Measurements from ENCODE around the gene CAB39.
A peak's percentile ranks its signal among the peaks of the same experiment; 100 is the strongest.

CAB39 gene

GRCh38 chr2:230767862-230768388, 55.3 kb downstream of the CAB39 start:
- Histone ChIP-seq H3K4me3 (ENCODE audit: low read depth, low read length) (no peak overlapping the region), H3K79me2 (ENCODE audit: control insufficient read depth, insufficient read depth, low read length, unreplicated experiment) (no peaks in the 10 kb centered on the region), H3K27ac (ENCODE audit: low read depth, low read length) (no peak overlapping the region), H3K27me3 (ENCODE audit: insufficient read depth, low read length) (no peaks in the 10 kb centered on the region), H2AFZ (ENCODE audit: low read length, unreplicated experiment) (no peak overlapping the region), H3K4me1 (ENCODE audit: control insufficient read depth, insufficient read depth, low read length, unreplicated experiment) (no peaks in the 10 kb centered on the region), H3K36me3 (ENCODE audit: insufficient read depth, low read length) (peaks cover 9% of the 10 kb centered on the region; the same call in 1 of the 2 replicates)

GRCh38 chr2:230770804-230771203, 58.2 kb downstream of the CAB39 start:
- H3K4me1 ChIP-seq (ENCODE audit: control insufficient read depth, insufficient read depth, low read length, unreplicated experiment), result peaks cover 24% of the 10 kb centered on the region
- peaks cover 9% of the 10 kb centered on the region; the same call in 1 of the 2 replicates for H3K36me3 ChIP-seq (ENCODE audit: insufficient read depth, low read length)
- no peak overlapping the region for H3K27ac ChIP-seq (ENCODE audit: low read depth, low read length)
- H3K79me2 ChIP-seq (ENCODE audit: control insufficient read depth, insufficient read depth, low read length, unreplicated experiment), result peaks cover 15% of the 10 kb centered on the region
- H2AFZ ChIP-seq (ENCODE audit: low read length, unreplicated experiment), result no peak overlapping the region
- H3K27me3 ChIP-seq (ENCODE audit: insufficient read depth, low read length), result no peaks in the 10 kb centered on the region
- H3K4me3 ChIP-seq (ENCODE audit: low read depth, low read length), result no peak overlapping the region

GRCh38 chr2:230772156-230772555, 59.5 kb downstream of the CAB39 start:
- H2AFZ ChIP-seq (ENCODE audit: low read length, unreplicated experiment), result no peak overlapping the region
- H3K27me3 ChIP-seq (ENCODE audit: insufficient read depth, low read length), result no peaks in the 10 kb centered on the region
- peaks cover 9% of the 10 kb centered on the region; the same call in 1 of the 2 replicates for H3K36me3 ChIP-seq (ENCODE audit: insufficient read depth, low read length)
- peaks cover 27% of the 10 kb centered on the region for H3K79me2 ChIP-seq (ENCODE audit: control insufficient read depth, insufficient read depth, low read length, unreplicated experiment)
- H3K4me3 ChIP-seq (ENCODE audit: low read depth, low read length), result no peak overlapping the region
- no peak overlapping the region for H3K27ac ChIP-seq (ENCODE audit: low read depth, low read length)
- H3K4me1 ChIP-seq (ENCODE audit: control insufficient read depth, insufficient read depth, low read length, unreplicated experiment), result peaks cover 32% of the 10 kb centered on the region

GRCh38 chr2:230773039-230773773, 60.6 kb downstream of the CAB39 start:
- H3K27me3 ChIP-seq (ENCODE audit: insufficient read depth, low read length), result no peaks in the 10 kb centered on the region
- no peak overlapping the region for H2AFZ ChIP-seq (ENCODE audit: low read length, unreplicated experiment)
- H3K4me1 ChIP-seq (ENCODE audit: control insufficient read depth, insufficient read depth, low read length, unreplicated experiment), result peaks cover 42% of the 10 kb centered on the region
- peaks cover 10% of the 10 kb centered on the region for H3K36me3 ChIP-seq (ENCODE audit: insufficient read depth, low read length)
- no peak overlapping the region for H3K4me3 ChIP-seq (ENCODE audit: low read depth, low read length)
- peaks cover 35% of the 10 kb centered on the region for H3K79me2 ChIP-seq (ENCODE audit: control insufficient read depth, insufficient read depth, low read length, unreplicated experiment)
- peak overlapping the region; percentile 90 for H3K27ac ChIP-seq (ENCODE audit: low read depth, low read length)

GRCh38 chr2:230774348-230774951, 61.8 kb downstream of the CAB39 start:
- Histone ChIP-seq H3K27me3 (ENCODE audit: insufficient read depth, low read length) (no peaks in the 10 kb centered on the region), H3K4me1 (ENCODE audit: control insufficient read depth, insufficient read depth, low read length, unreplicated experiment) (peaks cover 53% of the 10 kb centered on the region), H3K27ac (ENCODE audit: low read depth, low read length) (peak overlapping the region; percentile 90), H3K36me3 (ENCODE audit: insufficient read depth, low read length) (peaks cover 7% of the 10 kb centered on the region), H3K4me3 (ENCODE audit: low read depth, low read length) (no peak overlapping the region; the same call in 1 of the 2 replicates), H3K79me2 (ENCODE audit: control insufficient read depth, insufficient read depth, low read length, unreplicated experiment) (peaks cover 47% of the 10 kb centered on the region), H2AFZ (ENCODE audit: low read length, unreplicated experiment) (no peak overlapping the region)

GRCh38 chr2:230775737-230776136, 63.1 kb downstream of the CAB39 start:
- Histone ChIP-seq H3K4me1 (ENCODE audit: control insufficient read depth, insufficient read depth, low read length, unreplicated experiment) (peaks cover 56% of the 10 kb centered on the region), H2AFZ (ENCODE audit: low read length, unreplicated experiment) (no peak overlapping the region), H3K4me3 (ENCODE audit: low read depth, low read length) (no peak overlapping the region), H3K27ac (ENCODE audit: low read depth, low read length) (peak overlapping the region; percentile 90; the same call in 1 of the 2 replicates), H3K79me2 (ENCODE audit: control insufficient read depth, insufficient read depth, low read length, unreplicated experiment) (peaks cover 59% of the 10 kb centered on the region), H3K27me3 (ENCODE audit: insufficient read depth, low read length) (no peaks in the 10 kb centered on the region), H3K36me3 (ENCODE audit: insufficient read depth, low read length) (peaks cover 7% of the 10 kb centered on the region)

GRCh38 chr2:230777721-230778120, 65.1 kb downstream of the CAB39 start:
- Histone ChIP-seq H3K4me3 (ENCODE audit: low read depth, low read length) (peak overlapping the region; percentile 11; the same call in 1 of the 2 replicates), H3K36me3 (ENCODE audit: insufficient read depth, low read length) (peaks cover 10% of the 10 kb centered on the region), H3K4me1 (ENCODE audit: control insufficient read depth, insufficient read depth, low read length, unreplicated experiment) (peaks cover 61% of the 10 kb centered on the region), H2AFZ (ENCODE audit: low read length, unreplicated experiment) (no peak overlapping the region), H3K27me3 (ENCODE audit: insufficient read depth, low read length) (no peaks in the 10 kb centered on the region), H3K79me2 (ENCODE audit: control insufficient read depth, insufficient read depth, low read length, unreplicated experiment) (peaks cover 71% of the 10 kb centered on the region), H3K27ac (ENCODE audit: low read depth, low read length) (peak overlapping the region; percentile 68)

- Histone ChIP-seq H3K27ac (ENCODE audit: low read depth, low read length) (peak overlapping the region; percentile 68), H3K36me3 (ENCODE audit: insufficient read depth, low read length) (peaks cover 15% of the 10 kb centered on the region), H2AFZ (ENCODE audit: low read length, unreplicated experiment) (no peak overlapping the region), H3K27me3 (ENCODE audit: insufficient read depth, low read length) (no peaks in the 10 kb centered on the region), H3K79me2 (ENCODE audit: control insufficient read depth, insufficient read depth, low read length, unreplicated experiment) (peaks cover 72% of the 10 kb centered on the region), H3K4me3 (ENCODE audit: low read depth, low read length) (no peak overlapping the region), H3K4me1 (ENCODE audit: control insufficient read depth, insufficient read depth, low read length, unreplicated experiment) (peaks cover 59% of the 10 kb centered on the region)
These were observed 65.9 kb downstream of the CAB39 start for GRCh38 chr2:230778350-230779063.

GRCh38 chr2:230779126-230779525, 66.5 kb downstream of the CAB39 start:
- Histone ChIP-seq H3K27me3 (ENCODE audit: insufficient read depth, low read length) (no peaks in the 10 kb centered on the region), H3K4me3 (ENCODE audit: low read depth, low read length) (no peak overlapping the region), H3K79me2 (ENCODE audit: control insufficient read depth, insufficient read depth, low read length, unreplicated experiment) (peaks cover 69% of the 10 kb centered on the region), H3K36me3 (ENCODE audit: insufficient read depth, low read length) (peaks cover 20% of the 10 kb centered on the region), H3K27ac (ENCODE audit: low read depth, low read length) (peak overlapping the region; percentile 16; the same call in 1 of the 2 replicates), H2AFZ (ENCODE audit: low read length, unreplicated experiment) (no peak overlapping the region), H3K4me1 (ENCODE audit: control insufficient read depth, insufficient read depth, low read length, unreplicated experiment) (peaks cover 53% of the 10 kb centered on the region)

- Histone ChIP-seq H3K27ac (ENCODE audit: low read depth, low read length) (no peak overlapping the region), H3K36me3 (ENCODE audit: insufficient read depth, low read length) (peaks cover 20% of the 10 kb centered on the region), H2AFZ (ENCODE audit: low read length, unreplicated experiment) (no peak overlapping the region), H3K4me1 (ENCODE audit: control insufficient read depth, insufficient read depth, low read length, unreplicated experiment) (peaks cover 49% of the 10 kb centered on the region), H3K4me3 (ENCODE audit: low read depth, low read length) (no peak overlapping the region), H3K27me3 (ENCODE audit: insufficient read depth, low read length) (no peaks in the 10 kb centered on the region), H3K79me2 (ENCODE audit: control insufficient read depth, insufficient read depth, low read length, unreplicated experiment) (peaks cover 74% of the 10 kb centered on the region)
These were observed 67.0 kb downstream of the CAB39 start for GRCh38 chr2:230779607-230780006.

Measured in ACC112 (cell line).